GM19351 (cell line): ENCODE data around the gene ZNF429.
"Not testable (repeated sequence)": the region's sequence is repeated elsewhere in the genome, so short reads cannot be mapped to it uniquely, and the experiment has no call there.

Experiments
- ATAC-seq: cut with Tn5 transposase; IDR thresholded peaks from one replicate; pipeline ENCODE4 v1.9.1; 2021; ENCODE audit warnings: mild to moderate bottlenecking, moderate library complexity; ENCODE audit not compliant: unreplicated experiment

ZNF429 gene

GRCh38 chr19:21588065-21588601, 82.7 kb downstream of the ZNF429 start:
- ATAC-seq = no peak

- ATAC-seq = no peak
Measured at GRCh38 chr19:21590867-21591266, 85.5 kb downstream of the ZNF429 start.

- ATAC-seq = no peak
Measured at GRCh38 chr19:21593008-21593481, 87.6 kb downstream of the ZNF429 start.

- no peak for ATAC-seq
Measured at GRCh38 chr19:21593502-21593901, 88.1 kb downstream of the ZNF429 start.

- ATAC-seq = no peak
Measured at GRCh38 chr19:21593934-21594820, 88.8 kb downstream of the ZNF429 start.

- ATAC-seq = no peak
Measured at GRCh38 chr19:21595185-21595584, 89.8 kb downstream of the ZNF429 start.

- no peak for ATAC-seq
Measured at GRCh38 chr19:21602082-21602658, 96.8 kb downstream of the ZNF429 start.

- not testable (repeated sequence) for ATAC-seq
Measured at GRCh38 chr19:21602659-21603430, 97.4 kb downstream of the ZNF429 start.

GRCh38 chr19:21603431-21604231, 98.2 kb downstream of the ZNF429 start:
- ATAC-seq = no peak

- ATAC-seq = no peak
Measured at GRCh38 chr19:21604351-21604926, 99.0 kb downstream of the ZNF429 start.
